GM12892 (cell line): ENCODE measurements around the gene DNAJC18.

Experiments
- POLR2A ChIP-seq: IDR thresholded peaks from 2 replicates; pipeline ENCODE4 v1.6.1; 2011; ENCODE audit warnings: low read depth, low read length, control low read depth
- POLR2AphosphoS5 ChIP-seq: IDR thresholded peaks from 2 replicates; pipeline ENCODE4 v1.6.1; 2011; ENCODE audit warnings: low read depth, low read length, control low read depth

GRCh38 chr5:139376364-139376763 is 63.0 kb downstream of the DNAJC18 start:
- TF ChIP-seq POLR2AphosphoS5 (no peak), POLR2A (no peak)
